NCI-H2196 treated with DMSO at 0.1 percent for 48 hours (cell line): ENCODE data around the gene PLBD2.

Source experiments
- DNase-seq: peaks from one replicate; lab custom pipeline; 2025; ENCODE audit not compliant: unreplicated experiment; lab: John Stamatoyannopoulos, UW

The PLBD2 gene, protein sequence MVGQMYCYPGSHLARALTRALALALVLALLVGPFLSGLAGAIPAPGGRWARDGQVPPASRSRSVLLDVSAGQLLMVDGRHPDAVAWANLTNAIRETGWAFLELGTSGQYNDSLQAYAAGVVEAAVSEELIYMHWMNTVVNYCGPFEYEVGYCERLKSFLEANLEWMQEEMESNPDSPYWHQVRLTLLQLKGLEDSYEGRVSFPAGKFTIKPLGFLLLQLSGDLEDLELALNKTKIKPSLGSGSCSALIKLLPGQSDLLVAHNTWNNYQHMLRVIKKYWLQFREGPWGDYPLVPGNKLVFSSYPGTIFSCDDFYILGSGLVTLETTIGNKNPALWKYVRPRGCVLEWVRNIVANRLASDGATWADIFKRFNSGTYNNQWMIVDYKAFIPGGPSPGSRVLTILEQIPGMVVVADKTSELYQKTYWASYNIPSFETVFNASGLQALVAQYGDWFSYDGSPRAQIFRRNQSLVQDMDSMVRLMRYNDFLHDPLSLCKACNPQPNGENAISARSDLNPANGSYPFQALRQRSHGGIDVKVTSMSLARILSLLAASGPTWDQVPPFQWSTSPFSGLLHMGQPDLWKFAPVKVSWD

DNA sequence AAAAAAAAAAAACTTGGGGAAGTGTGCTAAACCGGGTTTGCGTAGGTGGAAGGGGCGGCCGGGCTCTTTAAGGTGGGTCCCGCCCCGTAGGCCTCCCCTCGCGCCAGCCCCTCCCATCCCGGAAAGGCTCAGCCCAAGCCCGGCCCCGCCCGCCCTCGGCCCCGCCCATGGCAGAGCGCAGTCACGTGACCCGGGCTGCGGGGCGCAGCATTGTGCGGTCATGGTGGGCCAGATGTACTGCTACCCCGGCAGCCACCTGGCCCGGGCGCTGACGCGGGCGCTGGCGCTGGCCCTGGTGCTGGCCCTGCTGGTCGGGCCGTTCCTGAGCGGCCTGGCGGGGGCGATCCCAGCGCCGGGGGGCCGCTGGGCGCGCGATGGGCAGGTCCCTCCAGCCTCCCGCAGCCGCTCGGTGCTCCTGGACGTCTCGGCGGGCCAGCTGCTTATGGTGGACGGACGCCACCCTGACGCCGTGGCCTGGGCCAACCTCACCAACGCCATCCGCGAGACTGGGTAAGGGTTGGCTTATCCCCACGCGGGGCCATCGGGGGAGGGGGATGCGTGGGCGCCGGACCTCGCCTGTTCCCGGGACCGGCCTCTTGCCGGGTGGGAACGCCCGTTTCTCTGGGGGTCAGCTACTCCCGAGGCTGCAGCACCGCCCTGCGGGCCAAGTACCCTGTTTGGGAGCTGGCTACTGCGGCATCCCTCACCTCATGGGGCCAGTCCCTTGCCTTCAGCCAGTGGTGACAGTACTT, at the start of gene PLBD2:
TSS of gene PLBD2 (plus strand) at position 207 of the 752 bp plus-strand sequence. CDS start at position 221, 14 bp downstream.
- DNase-seq: peak; percentile 71

DNA sequence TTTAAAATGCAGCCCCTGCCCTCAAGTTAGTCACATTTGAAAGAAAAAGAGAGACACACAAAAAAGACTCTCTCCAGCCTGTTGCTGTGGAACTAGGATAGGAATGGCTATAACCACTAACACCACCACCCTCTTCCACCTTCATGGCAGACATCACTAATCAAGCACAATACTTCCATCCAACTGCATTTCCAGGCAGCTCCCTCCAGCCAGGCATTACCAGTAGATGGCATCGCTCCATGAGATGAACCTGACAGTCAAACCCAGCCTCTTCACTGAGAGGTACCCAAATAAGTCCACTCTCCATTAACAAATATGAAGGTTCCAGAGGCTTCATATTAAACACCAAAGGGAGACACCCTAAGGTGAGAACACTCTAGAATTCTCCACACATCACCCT, 47.9 kb upstream of the PLBD2 start:
- DNase-seq: peak; percentile 16

DNA sequence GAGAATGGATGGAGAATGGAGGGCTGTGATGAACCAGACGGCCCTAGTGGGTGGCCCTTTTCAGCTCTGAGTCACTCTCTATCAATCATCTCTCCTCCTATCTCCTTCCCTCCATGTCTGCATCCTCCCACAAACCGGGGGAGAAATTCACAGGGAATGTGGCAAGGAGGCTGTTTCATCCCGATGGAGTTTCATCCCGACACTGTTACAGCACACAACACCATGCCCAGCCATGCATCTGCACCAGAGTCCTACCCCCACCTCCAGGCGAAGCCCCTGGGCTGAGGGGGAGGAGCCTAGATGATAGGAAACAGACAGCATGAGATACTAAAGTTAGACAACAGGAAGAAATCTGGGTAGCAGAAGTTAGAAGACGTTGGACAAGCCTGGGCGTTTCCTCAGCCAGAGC, 44.3 kb upstream of the PLBD2 start:
- DNase-seq: no peak

DNA sequence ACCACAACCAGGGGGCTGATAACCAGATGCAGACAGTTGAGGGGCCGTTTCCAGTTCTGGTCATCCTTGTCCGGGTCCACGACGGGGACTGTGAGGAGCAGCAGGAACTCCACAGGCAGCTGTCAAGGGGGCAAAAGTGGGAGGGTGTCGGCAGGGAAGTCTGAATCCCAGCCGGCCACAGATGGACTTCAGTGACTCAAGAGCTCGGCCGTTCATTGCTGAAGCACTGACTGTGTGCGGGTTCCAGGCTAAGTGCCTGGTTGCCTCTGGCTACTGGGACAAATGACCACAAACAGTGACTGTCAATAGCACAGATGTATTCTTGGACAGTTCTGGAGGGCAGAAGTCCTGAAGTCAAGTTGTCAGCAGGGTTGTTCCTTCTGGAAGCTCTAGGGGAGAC, 43.0 kb upstream of the PLBD2 start:
- DNase-seq: no peak

DNA sequence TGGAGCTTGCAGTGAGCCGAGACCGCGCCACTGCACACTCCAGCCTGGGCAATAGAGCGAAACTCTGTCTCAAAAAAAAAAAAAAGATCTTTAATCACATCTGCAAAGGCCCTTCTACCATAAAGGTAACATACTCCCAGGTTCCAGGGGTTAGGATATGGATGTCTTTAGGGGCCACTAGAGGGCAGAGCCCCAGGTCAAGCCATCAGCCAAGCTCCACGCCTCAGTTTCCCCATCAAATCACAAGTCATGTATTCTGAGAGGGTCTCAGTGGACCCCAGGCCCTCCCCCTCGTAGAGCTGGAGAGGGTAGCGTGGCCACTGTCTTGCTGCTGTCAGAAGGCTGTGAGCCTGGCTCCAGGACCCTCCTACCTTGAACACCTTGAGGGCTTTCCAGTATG, 42.2 kb upstream of the PLBD2 start:
- DNase-seq: no peak

DNA sequence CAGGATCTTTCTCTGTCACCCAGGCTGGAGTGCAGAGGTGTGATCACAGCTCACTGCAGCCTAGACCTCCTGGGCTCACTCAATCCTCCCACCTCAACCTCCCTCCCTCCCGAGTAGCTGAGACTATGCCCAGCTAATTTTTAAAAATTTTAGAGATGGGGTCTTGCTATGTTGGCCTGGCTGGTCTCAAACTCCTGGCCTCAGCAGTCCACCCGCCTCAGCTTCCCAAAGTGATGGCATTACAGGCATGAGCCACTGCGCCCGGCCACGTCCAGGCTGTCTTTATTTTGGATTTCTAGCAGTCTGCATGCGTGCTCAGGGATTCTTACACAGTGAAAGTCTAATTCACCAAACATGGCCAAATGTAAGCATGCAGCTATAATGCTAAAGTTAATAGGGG, 41.3 kb upstream of the PLBD2 start:
- no peak for DNase-seq

DNA sequence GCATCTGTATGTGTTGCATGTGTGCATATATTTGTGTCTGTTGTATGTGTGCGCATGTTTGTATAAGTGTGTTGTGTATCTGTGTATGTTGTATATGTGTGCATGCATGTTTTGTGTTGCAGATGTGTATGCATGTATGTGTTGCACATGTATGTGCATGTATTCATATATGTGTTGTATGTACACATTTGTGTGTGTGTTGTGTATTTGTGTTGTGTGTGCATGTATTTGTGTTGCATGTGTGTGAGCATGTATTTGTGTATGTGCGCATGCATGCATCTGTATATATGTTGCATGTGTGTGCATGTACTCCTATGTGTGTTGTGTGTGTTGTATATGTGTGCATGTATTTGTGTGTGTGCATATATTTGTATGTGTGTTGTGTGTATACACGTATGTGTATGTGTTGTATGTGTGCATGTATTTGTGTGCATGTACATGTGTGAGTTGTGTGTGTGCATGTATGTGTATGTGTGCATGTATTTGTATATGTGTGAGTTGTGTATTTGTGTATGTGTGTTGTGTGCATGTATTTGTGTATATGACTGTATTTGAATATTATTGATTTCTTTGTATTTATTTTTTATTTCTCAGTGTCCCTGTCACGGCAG, 40.2 kb upstream of the PLBD2 start:
- no peak for DNase-seq

DNA sequence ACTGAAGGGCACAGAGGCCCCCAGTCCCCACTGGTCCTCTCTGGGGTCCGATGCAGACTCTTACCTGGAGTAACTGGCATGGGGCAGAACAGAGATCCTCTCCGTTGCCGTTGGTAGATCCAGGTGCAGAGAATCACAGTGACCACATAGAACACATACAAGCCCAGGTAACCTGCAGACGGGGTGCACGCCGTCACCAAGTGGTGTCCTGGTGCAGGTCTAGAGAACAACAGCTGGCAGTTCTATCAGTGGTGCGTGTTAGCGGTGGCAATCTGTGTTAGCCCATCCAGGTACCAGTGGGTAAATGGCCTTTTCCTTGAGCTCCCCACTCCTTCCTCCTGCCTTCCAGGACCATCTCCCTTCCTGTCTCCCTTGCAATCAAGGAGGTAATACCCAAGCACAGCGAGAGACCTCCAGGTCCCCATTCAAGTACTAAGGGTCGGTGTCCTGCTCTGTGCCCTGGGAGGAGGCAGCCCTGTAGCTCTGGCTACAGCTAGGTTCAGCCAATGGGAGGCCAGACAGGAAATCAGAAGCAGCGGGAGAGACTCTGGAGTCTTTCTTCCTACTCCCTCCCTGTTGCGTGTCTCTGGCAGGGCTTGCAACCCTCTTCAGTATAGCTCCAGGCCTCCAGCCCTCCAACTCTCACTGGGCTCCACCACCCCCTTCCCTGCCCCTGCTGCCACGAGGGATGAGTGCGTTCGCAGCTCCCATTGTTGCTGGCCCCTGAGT, 39.3 kb upstream of the PLBD2 start:
- DNase-seq: no peak

DNA sequence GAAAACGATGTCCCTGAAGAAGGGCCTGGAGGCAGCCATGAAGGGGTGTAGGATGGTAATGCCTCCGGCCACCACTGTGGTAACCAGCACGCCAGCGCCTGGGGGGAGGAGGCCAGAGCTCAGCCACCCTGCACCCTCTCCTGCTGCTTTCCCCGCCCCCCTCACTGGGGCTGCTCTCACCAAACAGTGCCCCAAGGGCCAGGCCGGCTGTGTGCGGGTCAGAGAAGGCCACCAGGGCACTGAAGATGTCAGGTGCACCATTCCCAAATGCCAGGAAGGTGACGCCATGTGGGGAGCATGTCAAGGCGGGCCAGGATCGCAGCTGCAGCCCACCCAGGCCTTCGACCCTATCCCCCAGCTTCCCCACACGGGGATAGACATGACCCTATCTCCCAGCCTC, 38.0 kb upstream of the PLBD2 start:
- no peak for DNase-seq

DNA sequence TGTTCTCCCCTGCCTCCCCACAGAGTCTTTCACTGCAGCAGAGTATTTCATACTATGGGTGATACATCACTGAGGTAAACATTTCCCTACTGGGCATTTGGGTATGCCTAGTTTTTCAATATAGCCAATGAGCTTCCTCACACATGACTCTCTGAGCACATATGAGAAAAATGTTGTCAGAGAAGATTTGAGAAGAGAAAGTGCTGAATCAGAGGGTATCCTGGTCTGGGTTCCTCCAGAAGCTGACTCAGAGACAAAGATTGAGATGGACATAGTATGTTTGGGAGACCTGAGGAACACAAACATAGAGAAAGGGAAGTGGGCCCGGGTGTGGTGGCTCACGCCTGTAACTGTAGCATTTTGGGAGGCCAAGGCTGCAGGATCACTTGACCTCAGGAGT, 36.0 kb upstream of the PLBD2 start:
- no peak for DNase-seq

DNA sequence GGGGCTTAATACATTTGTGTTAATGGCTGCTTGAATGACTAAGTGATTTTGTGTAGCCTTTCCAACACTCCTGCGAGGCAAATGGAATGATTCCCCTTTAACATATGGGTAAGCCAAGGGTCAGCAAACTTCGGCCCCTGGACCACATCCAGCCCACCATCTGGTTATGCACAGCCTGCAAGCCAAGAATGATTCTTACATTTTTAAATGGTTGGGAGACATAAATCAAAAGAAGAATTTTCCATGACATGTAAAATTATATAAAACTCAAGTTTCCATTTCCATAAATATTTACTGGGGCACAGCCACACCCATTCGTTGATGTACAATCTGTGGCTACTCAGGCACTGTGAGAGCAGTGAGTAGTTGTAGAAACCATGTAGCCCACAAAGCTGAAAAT, 32.5 kb upstream of the PLBD2 start:
- no peak for DNase-seq

DNA sequence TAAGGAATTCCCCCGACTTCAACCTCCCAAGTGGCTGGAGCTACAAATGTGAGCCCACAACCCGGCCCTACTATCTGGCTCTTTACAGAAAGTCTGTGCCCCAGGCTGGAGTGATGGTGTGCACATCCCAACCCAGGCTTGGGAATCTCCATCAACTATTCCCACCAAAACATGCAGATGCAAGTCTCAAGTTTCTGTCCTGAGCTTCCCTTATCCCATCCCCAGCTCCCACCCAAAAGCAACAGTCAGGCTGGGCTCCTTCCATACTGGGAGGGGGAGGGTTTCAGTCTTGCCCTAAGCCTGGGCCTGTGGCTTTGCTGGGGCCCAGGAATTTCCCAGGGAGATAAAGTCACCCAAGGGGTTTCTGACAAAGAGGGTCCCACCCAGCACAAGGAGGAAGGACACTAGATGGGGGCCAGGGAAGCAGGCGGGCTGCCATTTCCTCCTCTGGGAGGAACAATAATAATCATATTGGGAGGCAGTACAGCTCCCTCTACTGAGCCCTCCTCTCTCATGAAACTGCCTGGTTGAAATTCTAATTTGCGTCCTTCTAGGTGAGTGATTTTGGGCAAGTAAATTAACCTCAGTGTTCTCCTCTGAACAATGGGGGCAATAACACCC, 31.5 kb upstream of the PLBD2 start:
- DNase-seq: no peak

DNA sequence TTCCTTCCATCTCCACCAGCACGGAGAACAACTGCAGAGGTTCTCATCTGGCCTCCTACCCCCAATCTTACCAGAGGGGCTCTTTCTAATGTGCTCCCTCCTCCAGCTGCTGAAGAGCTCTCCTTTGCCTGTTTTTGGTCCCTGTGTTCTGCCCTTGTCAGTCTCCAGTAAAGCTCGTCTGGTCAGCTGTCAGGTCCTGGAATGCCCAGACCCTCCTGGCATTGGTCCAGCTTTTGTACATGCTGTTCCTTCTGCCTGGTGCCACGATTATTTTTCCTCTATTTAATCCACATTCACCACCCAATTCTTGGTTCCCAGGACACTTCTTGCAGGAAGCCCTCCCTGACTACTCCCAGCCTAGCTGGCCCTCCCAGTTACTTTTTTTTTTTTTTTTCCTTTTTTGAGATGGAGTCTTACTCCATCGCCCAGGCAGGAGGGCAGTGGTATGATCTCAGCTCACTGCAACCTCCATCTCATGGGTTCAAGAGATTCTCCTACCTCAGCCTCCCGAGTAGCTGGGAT, 30.0 kb upstream of the PLBD2 start:
- no peak for DNase-seq

DNA sequence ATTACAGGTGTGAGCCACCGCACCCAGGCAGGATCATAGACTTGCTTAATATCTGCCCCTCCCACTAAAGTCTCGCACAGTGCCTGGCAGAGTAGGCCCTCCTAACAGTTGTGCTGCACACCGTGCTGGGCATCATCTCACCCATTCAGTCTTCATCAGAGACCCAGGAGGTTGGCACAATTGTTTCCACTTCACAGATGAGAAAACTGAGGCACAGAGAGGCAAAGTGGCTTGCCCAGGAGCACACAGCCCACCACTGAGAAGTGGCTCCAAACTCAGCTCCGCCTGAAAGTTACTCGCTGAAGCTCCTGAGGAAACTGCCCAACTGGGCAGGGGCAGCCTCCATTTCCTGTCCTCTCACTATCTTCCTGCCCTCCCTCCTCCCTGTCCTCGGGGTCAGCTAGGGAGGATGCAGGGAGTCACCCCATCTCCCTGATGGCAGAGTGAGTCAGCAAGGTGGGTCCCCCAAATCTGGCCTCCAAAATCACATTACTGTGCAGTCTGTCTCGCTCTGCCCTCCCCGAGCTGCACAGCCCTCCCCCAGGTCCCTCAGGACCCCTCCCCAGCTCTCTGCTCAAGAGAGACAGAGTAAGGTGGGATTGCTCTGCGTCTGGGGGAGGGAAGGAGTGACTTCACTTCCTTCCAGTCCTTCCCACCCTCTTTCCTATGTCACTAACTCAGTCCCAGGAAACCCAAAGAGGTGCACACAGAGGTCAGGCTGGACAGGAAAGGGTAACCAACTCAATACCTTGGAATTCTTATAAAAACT, 29.2 kb upstream of the PLBD2 start:
- no peak for DNase-seq

DNA sequence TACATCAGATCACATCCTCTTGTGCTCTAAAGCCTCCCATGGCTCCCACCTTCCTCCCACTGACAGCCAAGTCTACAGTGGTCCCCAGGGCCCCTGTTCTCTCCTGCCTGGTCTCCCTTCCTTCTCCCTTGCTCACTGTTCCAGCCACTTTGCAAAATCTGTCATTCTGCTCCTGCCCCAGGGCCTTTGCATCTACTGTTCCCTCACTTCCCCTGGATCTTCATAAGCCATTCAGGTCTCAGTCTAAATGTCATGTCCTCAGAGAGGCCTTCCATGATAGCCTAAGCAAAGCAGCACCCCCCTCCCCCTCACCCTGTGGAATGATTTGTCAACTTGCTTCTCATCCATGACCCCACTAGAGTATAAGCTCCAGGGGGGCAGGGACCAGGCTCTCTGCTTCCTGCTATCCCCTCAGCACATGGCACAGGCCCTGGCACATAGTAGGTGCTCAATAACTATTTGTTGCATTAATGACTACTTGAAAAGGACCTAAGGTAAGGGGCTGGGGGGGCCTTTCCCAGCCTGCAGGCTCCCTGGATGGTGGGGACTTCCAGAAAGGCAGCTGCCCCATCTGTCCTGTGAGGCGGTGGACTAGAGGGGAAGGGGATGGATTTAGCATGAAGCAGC, 28.5 kb upstream of the PLBD2 start:
- DNase-seq: no peak

DNA sequence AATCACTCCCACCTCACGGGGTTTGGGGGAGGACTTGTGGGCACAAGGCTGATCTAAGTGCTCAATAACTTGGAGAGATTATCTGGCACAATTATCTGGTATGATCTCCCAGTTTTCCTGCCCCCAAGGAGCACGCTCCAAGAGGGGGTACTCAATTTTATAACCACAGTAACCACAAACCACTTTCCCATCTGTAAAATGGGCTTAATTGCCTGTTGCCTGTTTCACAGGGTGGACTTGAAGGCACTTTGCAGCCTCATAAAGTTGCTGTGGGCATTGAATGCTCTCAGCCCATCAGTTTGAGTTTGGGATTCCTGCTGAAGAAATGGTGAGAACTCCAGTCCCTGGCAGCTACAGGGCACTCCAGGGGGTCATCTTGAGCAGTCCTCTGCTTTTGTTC, 27.9 kb upstream of the PLBD2 start:
- no peak for DNase-seq

DNA sequence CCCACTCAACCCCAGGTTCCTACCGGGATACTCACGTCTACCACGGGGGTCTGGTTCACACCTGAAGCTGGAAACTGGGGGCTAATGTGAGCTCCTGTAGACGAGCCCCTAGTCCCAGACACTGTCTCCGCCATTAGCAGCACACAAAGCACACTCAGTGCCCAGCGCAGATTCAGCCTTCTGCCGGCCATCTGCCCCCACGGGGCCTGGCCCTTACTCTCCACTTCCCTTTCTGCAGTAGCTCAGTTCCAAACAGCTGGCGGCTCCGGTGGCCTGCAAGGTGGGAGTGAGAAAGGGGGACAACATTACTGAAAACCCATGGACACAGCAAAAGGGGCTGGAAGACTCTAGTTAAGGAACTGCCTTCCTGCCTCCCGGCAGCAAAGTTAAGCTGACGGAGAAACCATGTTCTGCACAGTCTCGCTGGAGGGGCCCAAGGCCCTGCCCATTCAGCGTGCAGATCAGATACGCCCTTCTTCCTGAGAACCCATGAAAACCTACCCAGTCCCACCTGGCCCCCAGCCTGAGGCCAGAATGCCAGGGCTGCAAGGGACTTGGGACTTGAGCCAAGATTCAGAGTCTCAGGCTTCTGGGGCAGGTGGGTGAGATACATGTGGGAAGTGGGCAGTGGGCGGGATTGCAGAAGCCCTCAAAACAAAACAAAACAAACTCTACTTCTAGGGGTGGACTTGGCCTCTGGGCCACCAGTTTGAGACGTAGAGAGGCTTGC, 25.5 kb upstream of the PLBD2 start:
- no peak for DNase-seq

DNA sequence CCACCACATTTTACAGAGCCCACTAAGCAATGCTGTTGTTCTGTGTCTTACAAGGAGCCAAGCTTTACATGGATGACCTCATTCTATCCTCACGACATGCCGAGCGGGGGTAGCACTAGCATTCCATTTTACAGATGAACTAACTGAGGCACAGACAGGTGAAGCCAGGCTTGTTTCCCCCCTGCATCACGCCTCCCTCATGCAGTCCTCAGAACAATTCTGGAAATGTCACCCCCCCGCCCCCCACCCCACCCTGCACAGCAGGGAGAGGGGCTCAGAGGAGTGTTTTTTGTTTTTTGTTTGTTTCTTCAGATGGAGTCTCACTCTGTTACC, 25.0 kb upstream of the PLBD2 start:
- DNase-seq: no peak
